ENCODE measurements around the gene CYB5R2.

CYB5R2 gene

GRCh38 chr11:7636350-7636749 lies 37.0 kb downstream of the CYB5R2 start:
- DNase-seq: no peak

GRCh38 chr11:7635708-7636107 lies 37.6 kb downstream of the CYB5R2 start:
- no peak for DNase-seq

- DNase-seq: no peak
These were observed 38.2 kb downstream of the CYB5R2 start for GRCh38 chr11:7635137-7635536.

GRCh38 chr11:7632211-7632610 lies 41.1 kb downstream of the CYB5R2 start:
- DNase-seq: no peak

- DNase-seq: no peak
These were observed 43.3 kb downstream of the CYB5R2 start for GRCh38 chr11:7630002-7630401.

- DNase-seq: no peak
These were observed 44.6 kb downstream of the CYB5R2 start for GRCh38 chr11:7628660-7629059.

- no peak for DNase-seq
These were observed 50.6 kb downstream of the CYB5R2 start for GRCh38 chr11:7622721-7623120.

- no peak for DNase-seq
These were observed 51.7 kb downstream of the CYB5R2 start for GRCh38 chr11:7621554-7621953.

GRCh38 chr11:7621090-7621489 lies 52.2 kb downstream of the CYB5R2 start:
- DNase-seq: no peak

- no peak for DNase-seq
These were observed 54.0 kb downstream of the CYB5R2 start for GRCh38 chr11:7619322-7619721.

GRCh38 chr11:7617032-7617431 lies 56.3 kb downstream of the CYB5R2 start:
- no peak for DNase-seq
